IMR-90 (cell line): ENCODE results near the gene MYLK4. TPM values are rescaled to one million over a fixed set of nuclear protein-coding genes. Genes with fewer than 3 reads are reported as not detected.

Experiments used
- ATAC-seq: fragments of 200-7000 bp; cut with Tn5 transposase; 2 replicates; pipeline ENCODE4 v1.9.1; 2020; ENCODE audit warnings: low read depth, mild to moderate bottlenecking, moderate library complexity
- BruUV-seq: library from RNA; stranded (reverse); fragments of 400-500 nt; replicated peaks from 2 replicates; lab custom pipeline; 2021; lab: Mats Ljungman, UMichigan
- CTCF ChIA-PET: fragments of 300-600 bp; formaldehyde crosslinking; extraction: SDS; loops from one replicate; lab custom pipeline; 2021; ENCODE audit warnings: antibody characterized with exemption; lab: Yijun Ruan, JAX
- POLR2A ChIA-PET: fragments of 300-600 bp; sonication (Branson Sonifier 250); formaldehyde crosslinking; loops from one replicate; lab custom pipeline; 2022; ENCODE audit warnings: antibody characterized with exemption; ENCODE audit not compliant: unreplicated experiment; lab: Charles Lee
- DNase-seq: peaks from one replicate; pipeline ENCODE4 v3.0.0; 2013
- H2AFZ ChIP-seq: replicated peaks from 2 replicates; pipeline ENCODE3; 2013; ENCODE audit warnings: low read length, mild to moderate bottlenecking; ENCODE audit not compliant: poor library complexity
- H2AK5ac ChIP-seq: 2 replicates; pipeline ENCODE4 v1.6.1; 2013; ENCODE audit warnings: low read depth, low read length, inconsistent platforms
- H2AK9ac ChIP-seq: replicated peaks from 2 replicates; pipeline ENCODE3; 2013; ENCODE audit warnings: mild to moderate bottlenecking, low read depth, low read length, moderate library complexity; ENCODE audit not compliant: poor library complexity
- H2BK120ac ChIP-seq: 2 replicates; pipeline ENCODE4 v1.6.1; 2013; ENCODE audit warnings: low read depth, low read length, inconsistent platforms
- H2BK15ac ChIP-seq: 3 replicates; pipeline ENCODE4 v1.6.1; 2013; ENCODE audit warnings: low read depth, low read length, inconsistent platforms
- H2BK20ac ChIP-seq: 2 replicates; pipeline ENCODE4 v1.6.1; 2013; ENCODE audit warnings: low read depth, mild to moderate bottlenecking, inconsistent platforms, low read length, moderate library complexity
- H2BK5ac ChIP-seq: 2 replicates; pipeline ENCODE4 v1.6.1; 2013; ENCODE audit warnings: mild to moderate bottlenecking, low read depth, low read length, inconsistent platforms; ENCODE audit not compliant: poor library complexity, severe bottlenecking
- H3K14ac ChIP-seq: replicated peaks from 2 replicates; pipeline ENCODE4 v1.6.1; 2013; ENCODE audit warnings: low read depth, low read length, inconsistent platforms
- H3K18ac ChIP-seq: 2 replicates; pipeline ENCODE4 v1.6.1; 2013; ENCODE audit warnings: low read depth, low read length, control low read depth
- H3K23ac ChIP-seq: 2 replicates; pipeline ENCODE4 v1.6.1; 2013; ENCODE audit warnings: low read depth, low read length, inconsistent platforms
- H3K27ac ChIP-seq: 2 replicates; pipeline ENCODE4 v1.5.1; 2013; ENCODE audit warnings: mild to moderate bottlenecking, control low read depth, low read length; ENCODE audit not compliant: insufficient read depth
- H3K27me3 ChIP-seq: 2 replicates; pipeline ENCODE4 v1.6.1; 2013; ENCODE audit warnings: low read length; ENCODE audit not compliant: control insufficient read depth, insufficient read depth
- H3K36me3 ChIP-seq: 2 replicates; pipeline ENCODE4 v1.6.1; 2013; ENCODE audit warnings: low read length, mixed read lengths; ENCODE audit not compliant: control insufficient read depth, insufficient read depth
- H3K4ac ChIP-seq: 2 replicates; pipeline ENCODE4 v1.6.1; 2013; ENCODE audit warnings: low read depth, low read length, inconsistent platforms
- H3K4me1 ChIP-seq: 2 replicates; pipeline ENCODE4 v1.6.1; 2013; ENCODE audit warnings: low read length, mixed read lengths; ENCODE audit not compliant: control insufficient read depth, insufficient read depth
- H3K4me2 ChIP-seq: 2 replicates; pipeline ENCODE4 v1.6.1; 2013; ENCODE audit warnings: low read depth, mild to moderate bottlenecking, control low read depth, low read length, moderate library complexity
- H3K4me3 ChIP-seq: 2 replicates; pipeline ENCODE4 v1.5.1; 2013; ENCODE audit warnings: low read depth, mild to moderate bottlenecking, control low read depth, low read length, moderate library complexity; ENCODE audit not compliant: insufficient read depth
- H3K56ac ChIP-seq: 2 replicates; pipeline ENCODE4 v1.6.1; 2013; ENCODE audit warnings: low read length, inconsistent platforms; ENCODE audit not compliant: insufficient read depth; ENCODE audit errors: extremely low read depth
- H3K79me1 ChIP-seq, 2 experiments: 2 replicates each; pipeline ENCODE4 v1.6.1; 2013; ENCODE audit warnings: low read length in 2 of 2, inconsistent platforms in 1 of 2, low read depth in 1 of 2
- H3K9ac ChIP-seq: 2 replicates; pipeline ENCODE4 v1.6.1; 2013; ENCODE audit warnings: low read depth, low read length, control low read depth
- H3K9me1 ChIP-seq: 2 replicates; pipeline ENCODE4 v1.6.1; 2013; ENCODE audit warnings: low read length, inconsistent platforms; ENCODE audit not compliant: insufficient read depth
- H3K9me3 ChIP-seq: 2 replicates; pipeline ENCODE4 v1.6.1; 2013; ENCODE audit warnings: low read length; ENCODE audit not compliant: control insufficient read depth, insufficient read depth
- H4K20me1 ChIP-seq: 2 replicates; pipeline ENCODE4 v1.6.1; 2013; ENCODE audit warnings: low read length, inconsistent platforms; ENCODE audit not compliant: insufficient read depth
- H4K5ac ChIP-seq: 2 replicates; pipeline ENCODE4 v1.6.1; 2013; ENCODE audit warnings: mild to moderate bottlenecking, low read depth, low read length, control low read depth
- H4K8ac ChIP-seq, 2 experiments: 2 replicates each; pipeline ENCODE4 v1.6.1; 2013; ENCODE audit warnings: low read depth in 2 of 2, low read length in 2 of 2, control low read depth in 1 of 2, inconsistent platforms in 1 of 2
- H4K91ac ChIP-seq: 2 replicates; pipeline ENCODE4 v1.6.1; 2013; ENCODE audit warnings: low read depth, low read length, inconsistent platforms; ENCODE audit not compliant: insufficient read depth
- BHLHE40 ChIP-seq: fragments of 150-350 bp; IDR thresholded peaks from 2 replicates; pipeline ENCODE4 v1.6.1; 2016; ENCODE audit warnings: mild to moderate bottlenecking, low read depth, low read length
- CEBPB ChIP-seq: IDR thresholded peaks from 2 replicates; pipeline ENCODE4 v1.6.1; 2012; ENCODE audit warnings: low read depth, low read length, improper control_type of control experiment
- CHD1 ChIP-seq: IDR thresholded peaks from 2 replicates; pipeline ENCODE4 v1.6.1; 2012; ENCODE audit warnings: low read depth, low read length, improper control_type of control experiment
- FOS ChIP-seq: fragments of 150-350 bp; IDR thresholded peaks from 2 replicates; pipeline ENCODE4 v1.6.1; 2016; ENCODE audit warnings: low read depth, low read length
- MAFK ChIP-seq: IDR thresholded peaks from 2 replicates; pipeline ENCODE4 v1.6.1; 2012; ENCODE audit warnings: low read depth, low read length, improper control_type of control experiment
- MAZ ChIP-seq: IDR thresholded peaks from 2 replicates; pipeline ENCODE4 v1.6.1; 2012; ENCODE audit warnings: low read depth, mild to moderate bottlenecking, low read length, improper control_type of control experiment, moderate library complexity, borderline replicate concordance
- MXI1 ChIP-seq: IDR thresholded peaks from 2 replicates; pipeline ENCODE4 v1.6.1; 2012; ENCODE audit warnings: low read depth, mild to moderate bottlenecking, low read length, moderate library complexity, borderline replicate concordance
- NFE2L2 ChIP-seq: fragments of 150-350 bp; IDR thresholded peaks from 2 replicates; pipeline ENCODE4 v1.6.1; 2016; ENCODE audit warnings: low read depth, mild to moderate bottlenecking, low read length
- POLR2A ChIP-seq: IDR thresholded peaks from 2 replicates; pipeline ENCODE4 v1.6.1; 2012; ENCODE audit warnings: mild to moderate bottlenecking, low read depth, low read length
- RAD21 ChIP-seq: IDR thresholded peaks from 2 replicates; pipeline ENCODE4 v1.6.1; 2012; ENCODE audit warnings: low read length, improper control_type of control experiment
- RCOR1 ChIP-seq: IDR thresholded peaks from 2 replicates; pipeline ENCODE4 v1.6.1; 2012; ENCODE audit warnings: mild to moderate bottlenecking, low read length, improper control_type of control experiment; ENCODE audit not compliant: insufficient replicate concordance
- RFX5 ChIP-seq: IDR thresholded peaks from 2 replicates; pipeline ENCODE4 v1.8.0; 2012; ENCODE audit warnings: low read depth, mild to moderate bottlenecking, low read length, moderate library complexity
- SMC3 ChIP-seq: fragments of 150-350 bp; IDR thresholded peaks from 2 replicates; pipeline ENCODE4 v1.6.1; 2016; ENCODE audit warnings: low read depth, mild to moderate bottlenecking, antibody characterized with exemption, low read length, moderate library complexity
- WGBS, 2 experiments: methylation state at CpG; one replicate each; pipeline versions ENCODE4 v1.1.5 to v1.1.7; 2013; ENCODE audit warnings: missing lambda C conversion rate in 2 of 2; ENCODE audit not compliant: insufficient read length in 1 of 2; ENCODE audit errors: extremely low coverage in 2 of 2; 5-methylcytosine and 5-hydroxymethylcytosine counted together
- dilution Hi-C: fragments of 300-500 bp; cut with HindIII; formaldehyde crosslinking; loops from one replicate; pipeline ENCODE4 v1.14.3; 2018; ENCODE audit warnings: low sequenced_read_pairs; ENCODE audit not compliant: unreplicated experiment
- in situ Hi-C: fragments of 300-500 bp; cut with MboI; formaldehyde crosslinking; loops from 3 replicates; pipeline ENCODE4 v1.14.3; 2019; ENCODE audit warnings: low sequenced_read_pairs, inconsistent platforms, mixed read lengths
- intact Hi-C: fragments of 100-400 bp; cut with micrococcal nuclease; formaldehyde crosslinking; loops from 2 replicates; pipeline ENCODE4 v1.10.0; 2022
- polyA plus RNA-seq, 3 experiments: library from polyadenylated mRNA; depleted of rRNA; stranded (reverse); fragments of >200 nt; gene quantifications; 2 replicates each; pipeline ENCODE4 v1.2.3, GENCODE V29; 2012; ENCODE audit warnings: low replicate concordance in 1 of 3
- total RNA-seq: library from RNA; depleted of rRNA; stranded (reverse); fragments of >200 nt; gene quantifications from 2 replicates; pipeline ENCODE4 v1.2.3, GENCODE V29; 2012
- TF ChIP-seq, protein P1 (sequence below): conservative IDR thresholded peaks from 2 replicates; pipeline ENCODE4 v1.5.1; 2012; ENCODE audit warnings: mild to moderate bottlenecking, low read depth, low read length, improper control_type of control experiment
- TF ChIP-seq, protein P2 (sequence below): fragments of 150-350 bp; IDR thresholded peaks from 2 replicates; pipeline ENCODE4 v1.6.1; 2017; ENCODE audit warnings: mild to moderate bottlenecking, antibody characterized with exemption, low read length, low read depth
- TF ChIP-seq, protein P3 (sequence below): fragments of 150-350 bp; IDR thresholded peaks from 2 replicates; pipeline ENCODE4 v1.6.1; 2016; ENCODE audit warnings: low read depth, mild to moderate bottlenecking, low read length, moderate library complexity, borderline replicate concordance

The MYLK4 gene
- total and polyA plus RNA-seq, 2 of the 4 experiments (the other 2 are of a cell fraction): under 0.01 to 0.07 TPM

DNA sequence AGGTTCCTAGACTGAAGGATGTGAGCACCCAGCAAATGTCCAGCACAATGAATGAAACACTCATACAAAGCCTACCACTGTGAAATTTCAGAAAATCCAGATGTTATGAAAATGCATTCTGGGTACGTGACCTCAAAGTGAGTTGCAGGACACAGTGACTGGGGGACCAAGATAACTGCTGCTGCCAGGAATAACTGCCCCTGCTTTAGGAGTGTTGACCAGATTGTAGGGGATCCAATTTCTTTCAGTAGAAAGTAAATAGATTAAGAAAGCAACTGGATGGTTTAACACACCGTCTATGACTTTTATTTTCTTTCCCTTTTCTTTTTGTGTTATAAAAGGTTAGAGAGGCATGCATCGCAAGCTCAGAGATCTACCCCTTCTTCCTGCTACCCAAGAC is 29.5 kb downstream of the MYLK4 start:
- Histone ChIP-seq H3K27me3 (no peaks in the 10 kb centered on the region), H3K36me3 (no peaks in the 10 kb centered on the region), H3K4me1 (peaks cover 2% of the 10 kb centered on the region; the same call in 1 of the 2 replicates), H3K14ac (no peak overlapping the region), H4K91ac (no peak overlapping the region), H2BK15ac (no peak overlapping the region), H2BK120ac (no peak overlapping the region), H3K9me1 (no peaks in the 10 kb centered on the region; the same call in 1 of the 2 replicates), H3K56ac (no peak overlapping the region), H3K9ac (no peak overlapping the region), H3K23ac (no peak overlapping the region), H4K5ac (no peak overlapping the region), H4K20me1 (no peaks in the 10 kb centered on the region), H3K4me2 (no peak overlapping the region), H2AK9ac (no peak overlapping the region), H2AFZ (no peak overlapping the region), H3K18ac (no peak overlapping the region), H3K27ac (no peak overlapping the region), H3K79me1 (no peaks in the 10 kb centered on the region), H2BK5ac (no peak overlapping the region), H4K8ac (no peak overlapping the region), H3K9me3 (no peaks in the 10 kb centered on the region; the same call in 1 of the 2 replicates), H3K4me3 (no peak overlapping the region), H2AK5ac (no peak overlapping the region), H3K4ac (no peak overlapping the region), H2BK20ac (no peak overlapping the region)
- dilution Hi-C loops: no loop called here
- in situ Hi-C loops: no loop called here
- ChIA-PET POLR2A (no interaction called here), CTCF (no interaction called here)
- no peak for DNase-seq
- no peak for ATAC-seq
- BruUV-seq: no TSS peak
- intact Hi-C loops: no loop called here
- WGBS, 2 experiments: no CpG with 5 or more reads among the region's 3 CpGs
- TF ChIP-seq RAD21: no peak
- TF ChIP-seq MAFK: no peak
- TF ChIP-seq BHLHE40: no peak
- no peak for TF ChIP-seq CEBPB
- no peak for TF ChIP-seq RCOR1
- TF ChIP-seq, protein P1, sequence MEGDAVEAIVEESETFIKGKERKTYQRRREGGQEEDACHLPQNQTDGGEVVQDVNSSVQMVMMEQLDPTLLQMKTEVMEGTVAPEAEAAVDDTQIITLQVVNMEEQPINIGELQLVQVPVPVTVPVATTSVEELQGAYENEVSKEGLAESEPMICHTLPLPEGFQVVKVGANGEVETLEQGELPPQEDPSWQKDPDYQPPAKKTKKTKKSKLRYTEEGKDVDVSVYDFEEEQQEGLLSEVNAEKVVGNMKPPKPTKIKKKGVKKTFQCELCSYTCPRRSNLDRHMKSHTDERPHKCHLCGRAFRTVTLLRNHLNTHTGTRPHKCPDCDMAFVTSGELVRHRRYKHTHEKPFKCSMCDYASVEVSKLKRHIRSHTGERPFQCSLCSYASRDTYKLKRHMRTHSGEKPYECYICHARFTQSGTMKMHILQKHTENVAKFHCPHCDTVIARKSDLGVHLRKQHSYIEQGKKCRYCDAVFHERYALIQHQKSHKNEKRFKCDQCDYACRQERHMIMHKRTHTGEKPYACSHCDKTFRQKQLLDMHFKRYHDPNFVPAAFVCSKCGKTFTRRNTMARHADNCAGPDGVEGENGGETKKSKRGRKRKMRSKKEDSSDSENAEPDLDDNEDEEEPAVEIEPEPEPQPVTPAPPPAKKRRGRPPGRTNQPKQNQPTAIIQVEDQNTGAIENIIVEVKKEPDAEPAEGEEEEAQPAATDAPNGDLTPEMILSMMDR: no peak
- no peak for TF ChIP-seq SMC3
- TF ChIP-seq CHD1: no peak
- no peak for TF ChIP-seq RFX5
- TF ChIP-seq FOS: no peak
- no peak for TF ChIP-seq POLR2A
- TF ChIP-seq NFE2L2: no peak
- no peak for TF ChIP-seq MAZ
- TF ChIP-seq, protein P2, sequence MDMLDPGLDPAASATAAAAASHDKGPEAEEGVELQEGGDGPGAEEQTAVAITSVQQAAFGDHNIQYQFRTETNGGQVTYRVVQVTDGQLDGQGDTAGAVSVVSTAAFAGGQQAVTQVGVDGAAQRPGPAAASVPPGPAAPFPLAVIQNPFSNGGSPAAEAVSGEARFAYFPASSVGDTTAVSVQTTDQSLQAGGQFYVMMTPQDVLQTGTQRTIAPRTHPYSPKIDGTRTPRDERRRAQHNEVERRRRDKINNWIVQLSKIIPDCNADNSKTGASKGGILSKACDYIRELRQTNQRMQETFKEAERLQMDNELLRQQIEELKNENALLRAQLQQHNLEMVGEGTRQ: no peak
- TF ChIP-seq, protein P3, sequence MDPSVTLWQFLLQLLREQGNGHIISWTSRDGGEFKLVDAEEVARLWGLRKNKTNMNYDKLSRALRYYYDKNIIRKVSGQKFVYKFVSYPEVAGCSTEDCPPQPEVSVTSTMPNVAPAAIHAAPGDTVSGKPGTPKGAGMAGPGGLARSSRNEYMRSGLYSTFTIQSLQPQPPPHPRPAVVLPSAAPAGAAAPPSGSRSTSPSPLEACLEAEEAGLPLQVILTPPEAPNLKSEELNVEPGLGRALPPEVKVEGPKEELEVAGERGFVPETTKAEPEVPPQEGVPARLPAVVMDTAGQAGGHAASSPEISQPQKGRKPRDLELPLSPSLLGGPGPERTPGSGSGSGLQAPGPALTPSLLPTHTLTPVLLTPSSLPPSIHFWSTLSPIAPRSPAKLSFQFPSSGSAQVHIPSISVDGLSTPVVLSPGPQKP: no peak
- TF ChIP-seq MXI1: no peak
